HepG2 (cell line): ENCODE results near the gene OVAAL. TPM values are rescaled to one million over a fixed set of nuclear protein-coding genes. Genes with fewer than 3 reads are reported as not detected.

ENCODE experiments used
- HMGXB4 ChIP-seq, 2 experiments: sonication (generic) in 1 of 2; formaldehyde crosslinking in 1 of 2; IDR thresholded peaks; 2 replicates each; pipeline versions ENCODE4 v1.4.0 to v1.6.1; 2018 to 2020; ENCODE audit warnings: missing genetic modification reagents in 2 of 2, borderline replicate concordance in 1 of 2, low read depth in 1 of 2, mild to moderate bottlenecking in 1 of 2, missing biosample characterization in 1 of 2
- MXI1 ChIP-seq: IDR thresholded peaks from 3 replicates; pipeline ENCODE4 v1.6.1; 2012; ENCODE audit warnings: low read depth, low read length, inconsistent platforms, borderline replicate concordance
- RAD21 ChIP-seq: fragments of 450-650 bp; formaldehyde crosslinking; IDR thresholded peaks from 2 replicates; pipeline ENCODE4 v1.5.0; 2020; ENCODE audit warnings: mild to moderate bottlenecking
- SMAD3 ChIP-seq: sonication (generic); formaldehyde crosslinking; IDR thresholded peaks from 2 replicates; pipeline ENCODE4 v1.4.0; 2020; ENCODE audit warnings: missing genetic modification reagents
- SMC3 ChIP-seq: IDR thresholded peaks from 2 replicates; pipeline ENCODE4 v1.6.1; 2011; ENCODE audit warnings: low read length, improper control_type of control experiment
- STAG1 ChIP-seq: sonication (generic); formaldehyde crosslinking; IDR thresholded peaks from 2 replicates; pipeline ENCODE4 v1.4.0; 2020; ENCODE audit warnings: missing genetic modification reagents
- TFDP2 ChIP-seq: sonication (generic); formaldehyde crosslinking; IDR thresholded peaks from 2 replicates; pipeline ENCODE4 v1.4.0; 2020; ENCODE audit warnings: missing genetic modification reagents
- ZNF101 ChIP-seq: sonication (generic); formaldehyde crosslinking; IDR thresholded peaks from 2 replicates; pipeline ENCODE4 v1.4.0; 2020; ENCODE audit warnings: mild to moderate bottlenecking, low read depth, missing genetic modification reagents, borderline replicate concordance
- ZNF121 ChIP-seq: sonication (generic); formaldehyde crosslinking; IDR thresholded peaks from 2 replicates; pipeline ENCODE4 v1.5.0; 2020; ENCODE audit warnings: mild to moderate bottlenecking, missing genetic modification reagents
- ZNF691 ChIP-seq: sonication (generic); formaldehyde crosslinking; IDR thresholded peaks from 2 replicates; pipeline ENCODE4 v1.4.0; 2020; ENCODE audit warnings: missing genetic modification reagents, low read depth, mild to moderate bottlenecking, borderline replicate concordance
- polyA plus RNA-seq, 8 experiments: library from polyadenylated mRNA; depleted of rRNA in 3 of 8; stranded (reverse) in 7 of 8; unstranded in 1 of 8; fragments of >200 nt; fragmentation: Illumina TruSeq in 4 of 8; extraction: Trizol in 4 of 8; gene quantifications; 2 replicates each; pipeline versions ENCODE4 v1.2.1 to v1.2.3, GENCODE V29; 2011 to 2016; ENCODE audit warnings: low read depth in 4 of 8, missing spikeins in 1 of 8, mixed read lengths in 1 of 8; ENCODE audit not compliant: insufficient read depth in 1 of 8
- total RNA-seq, 5 experiments: library from RNA; depleted of rRNA; stranded (reverse); fragments of >200 nt; fragmentation: Illumina TruSeq; extraction: Trizol; gene quantifications; 2 replicates each; pipeline ENCODE4 v1.2.3, GENCODE V29; 2016; ENCODE audit warnings: low read depth in 1 of 5

OVAAL gene
- total and polyA plus RNA-seq, 2 of the 13 experiments (the other 11 are each of a cell fraction or from before 2014, with no cell fraction given): 0.04 TPM; not detected in 1

DNA sequence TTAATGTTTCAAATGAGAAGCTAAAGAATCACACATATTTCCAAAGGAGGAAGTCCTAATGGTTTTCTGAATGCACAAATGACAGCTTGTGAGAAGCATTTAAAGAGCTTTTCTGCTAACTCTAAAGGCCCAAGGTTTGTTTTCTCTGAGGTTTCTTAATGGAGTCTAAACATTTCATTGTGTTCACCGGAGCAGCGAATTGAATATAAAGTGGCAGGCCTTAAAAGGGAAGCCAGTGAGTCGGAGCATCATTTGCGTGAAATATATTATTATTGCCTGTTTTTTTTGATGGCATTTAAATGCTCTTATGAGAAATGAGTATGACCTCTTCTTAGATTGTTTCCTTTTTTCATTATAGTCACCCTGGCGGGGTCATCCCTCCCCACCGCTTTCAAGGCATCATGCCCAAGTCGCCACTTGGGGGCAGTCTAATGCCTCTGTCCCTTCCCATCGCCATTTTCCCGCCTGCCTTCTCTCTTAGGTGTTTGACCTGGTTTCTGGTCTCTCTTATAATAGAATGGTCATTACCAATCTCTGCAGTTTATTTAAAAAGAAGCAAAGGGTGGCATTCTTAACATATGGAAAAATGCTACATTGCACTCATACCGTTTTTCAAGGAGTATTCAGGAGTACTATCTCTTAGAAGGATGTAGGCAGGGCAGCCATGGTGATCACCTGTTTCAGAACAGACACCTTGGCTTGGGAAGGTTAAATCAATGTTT is 25.3 kb upstream of the OVAAL start (continued):
- TF ChIP-seq ZNF101 (CRISPR knock-in tag) (no peak), STAG1 (peak; percentile 89), ZNF691 (no peak), RAD21 (CRISPR knock-in tag) (peak; percentile 76), TFDP2 (CRISPR knock-in tag) (peak; percentile 57; the same call in 1 of the 2 replicates), HMGXB4 (CRISPR knock-in tag; IDR thresholded peaks at IDR 0.05; ENCODE audit: borderline replicate concordance in 1 of 2, low read depth in 1 of 2) (peak; percentile 33 to 61; a peak in 2 of 4 replicates), SMC3 (peak; percentile 96), MXI1 (0 out of 3 replicates have a peak, but pooled peaks have one; percentile 20), SMAD3 (CRISPR knock-in tag) (0 out of 2 replicates have a peak, but pooled peaks have one; percentile 59), ZNF121 (CRISPR knock-in tag) (no peak)
- TF ChIP-seq, all 625 proteins: peak for 21
